Measurements from ENCODE around the gene PLCB1. TPM values are rescaled to one million over a fixed set of nuclear protein-coding genes. Genes with fewer than 3 reads are reported as not detected.

PLCB1 gene
- total and polyA plus RNA-seq, 10 of the 15 experiments (the other 5 are each of a cell fraction or from before 2014, with no cell fraction given): 0.05 to 5.3 (median 0.17) TPM; not detected in 1

GRCh38 chr20:8094415-8094818, 37.6 kb upstream of the PLCB1 start:
- H3K27me3 ChIP-seq (replicated peaks in 1 of 2; ENCODE audit: control insufficient read depth in 2 of 2, insufficient read depth in 2 of 2, low read length in 1 of 2): no peaks in the 10 kb centered on the region; a peak in 2 of 4 replicates
- no peak for ATAC-seq
- BruUV-seq (replicated peaks): no TSS peak
- no peak overlapping the region for H3K9ac ChIP-seq (ENCODE audit: control insufficient read depth, insufficient read depth, low read length)
- ChIA-PET POLR2A (no interaction called here), CTCF (no interaction called here), SMC1A (ENCODE audit: uncharacterized antibody, unreplicated experiment) (no interaction called here), RAD21 (ENCODE audit: unreplicated experiment) (interaction anchor here (0.6 kb wide), 1 partner anchor 628 kb away, joined by 3 read pairs; no protein-coding TSS in a partner anchor)
- no peak overlapping the region for H3K27ac ChIP-seq (ENCODE audit: control insufficient read depth, insufficient read depth)
- FAIRE-seq: no peak
- no peaks in the 10 kb centered on the region for H3K79me2 ChIP-seq (ENCODE audit: control insufficient read depth, insufficient read depth, low read length)
- H3K9me3 ChIP-seq (replicated peaks; ENCODE audit: control insufficient read depth, insufficient read depth, low read length): no peaks in the 10 kb centered on the region
- no peaks in the 10 kb centered on the region for H4K20me1 ChIP-seq (ENCODE audit: control insufficient read depth, insufficient read depth)
- no peaks in the 10 kb centered on the region for H3K4me1 ChIP-seq (ENCODE audit: control insufficient read depth, insufficient read depth, low read length)
- intact Hi-C loops (cut with micrococcal nuclease; ENCODE audit: unreplicated experiment) (no loop called here), in situ Hi-C loops (cut with MboI) (no loop called here)
- no peaks in the 10 kb centered on the region for H3K36me3 ChIP-seq (ENCODE audit: control insufficient read depth in 2 of 2, insufficient read depth in 2 of 2, low read length in 1 of 2)
- DNase-seq (ENCODE audit: low read depth, low spot score): no peak
- no peak overlapping the region for H3K4me2 ChIP-seq (ENCODE audit: control insufficient read depth, insufficient read depth)
- TF ChIP-seq RELA (IDR thresholded peaks at IDR 0.05; ENCODE audit: borderline replicate concordance, partially characterized antibody) (no peak), SMC3 (IDR thresholded peaks at IDR 0.05; ENCODE audit: borderline replicate concordance, low read length) (no peak), KLF5 (IDR thresholded peaks at IDR 0.05; ENCODE audit: partially characterized antibody) (no peak), ESRRA (IDR thresholded peaks at IDR 0.05; ENCODE audit: low read length) (no peak), ZNF622 (IDR thresholded peaks at IDR 0.05) (no peak), ZNF384 (IDR thresholded peaks at IDR 0.05; ENCODE audit: borderline replicate concordance, low read depth, low read length) (no peak), MTA2 (IDR thresholded peaks at IDR 0.05; ENCODE audit: low read depth) (no peak)
- H3K4me3 ChIP-seq: no peak overlapping the region
- no peak overlapping the region for H2AFZ ChIP-seq (ENCODE audit: control insufficient read depth, low read depth, low read length)
- WGBS (ENCODE audit: insufficient coverage, insufficient replicate concordance, low lambda C conversion rate, missing lambda C conversion rate): 0% methylated on average over 1 of the region's 1 CpG

- Histone ChIP-seq H3K79me2 (ENCODE audit: control insufficient read depth, insufficient read depth, low read length) (no peaks in the 10 kb centered on the region), H3K36me3 (ENCODE audit: control insufficient read depth in 2 of 2, insufficient read depth in 2 of 2, low read length in 1 of 2) (no peaks in the 10 kb centered on the region), H3K9me3 (replicated peaks; ENCODE audit: control insufficient read depth, insufficient read depth, low read length) (no peaks in the 10 kb centered on the region), H3K27me3 (replicated peaks in 1 of 2; ENCODE audit: control insufficient read depth in 2 of 2, insufficient read depth in 2 of 2, low read length in 1 of 2) (no peaks in the 10 kb centered on the region; a peak in 1 of 4 replicates), H2AFZ (ENCODE audit: control insufficient read depth, low read depth, low read length) (no peak overlapping the region), H3K4me3 (no peak overlapping the region), H3K4me1 (ENCODE audit: control insufficient read depth, insufficient read depth, low read length) (no peaks in the 10 kb centered on the region), H3K27ac (ENCODE audit: control insufficient read depth, insufficient read depth) (no peak overlapping the region), H3K4me2 (ENCODE audit: control insufficient read depth, insufficient read depth) (no peak overlapping the region), H3K9ac (ENCODE audit: control insufficient read depth, insufficient read depth, low read length) (no peak overlapping the region), H4K20me1 (ENCODE audit: control insufficient read depth, insufficient read depth) (no peaks in the 10 kb centered on the region)
- WGBS (ENCODE audit: insufficient coverage, insufficient replicate concordance, low lambda C conversion rate, missing lambda C conversion rate): 15% methylated on average over 2 of the region's 2 CpGs
- FAIRE-seq (no peak), DNase-seq (ENCODE audit: low read depth, low spot score) (no peak), ATAC-seq (no peak)
- in situ Hi-C loops (cut with MboI): no loop called here
- ChIA-PET RAD21 (ENCODE audit: unreplicated experiment) (no interaction called here), SMC1A (ENCODE audit: uncharacterized antibody, unreplicated experiment) (no interaction called here), POLR2A (no interaction called here), CTCF (no interaction called here)
- intact Hi-C loops (cut with micrococcal nuclease; ENCODE audit: unreplicated experiment): no loop called here
- BruUV-seq (replicated peaks): no TSS peak
- no peak for TF ChIP-seq ZBTB11 (CRISPR knock-in tag; IDR thresholded peaks at IDR 0.05)
- TF ChIP-seq SUPT20H (IDR thresholded peaks at IDR 0.05; ENCODE audit: borderline replicate concordance, control insufficient read depth, low read depth, low read length): no peak
- TF ChIP-seq FOXK2 (IDR thresholded peaks at IDR 0.05): no peak
- TF ChIP-seq CREB1 (IDR thresholded peaks at IDR 0.05; ENCODE audit: low read depth): no peak
- TF ChIP-seq IKZF2 (IDR thresholded peaks at IDR 0.05): no peak
- no peak for TF ChIP-seq RCOR1 (conservative IDR thresholded peaks at IDR 0.05; ENCODE audit: low read depth, low read length)
These were observed 37.2 kb upstream of the PLCB1 start for GRCh38 chr20:8094850-8095249.
